ENCODE results near the gene GLUL.

The GLUL gene

DNA sequence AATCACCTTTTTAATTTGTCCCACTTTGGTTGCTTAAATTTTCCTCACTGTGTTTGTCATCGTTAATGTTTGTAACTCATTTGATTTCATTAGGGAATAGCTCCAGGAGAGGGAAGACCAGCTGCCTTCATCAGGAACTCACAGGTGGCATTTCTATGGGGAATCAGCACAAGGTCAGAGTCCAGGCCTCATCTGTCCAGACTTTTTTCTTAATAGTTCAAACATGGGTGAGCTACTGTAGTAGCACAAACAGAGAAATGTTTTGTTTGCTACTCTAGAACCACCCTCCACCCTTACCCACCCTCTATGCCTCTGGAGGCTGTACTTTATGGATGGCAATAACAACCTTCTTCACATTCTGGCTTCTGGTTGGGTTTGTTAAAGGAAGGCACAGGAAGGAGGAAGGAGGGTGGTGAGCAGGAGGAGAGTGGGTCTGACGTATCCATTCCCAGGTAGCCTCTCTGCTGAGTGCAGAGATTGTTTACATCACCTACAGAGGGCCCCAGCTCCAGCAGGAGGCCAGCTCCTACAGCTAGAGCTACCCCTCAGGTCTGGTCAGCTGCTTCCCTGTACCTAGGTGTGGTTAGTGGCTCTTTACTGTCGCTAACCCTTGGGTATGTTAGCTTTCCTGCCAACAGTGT, 17.0 kb upstream of the GLUL start:
- TF ChIP-seq, protein P1, sequence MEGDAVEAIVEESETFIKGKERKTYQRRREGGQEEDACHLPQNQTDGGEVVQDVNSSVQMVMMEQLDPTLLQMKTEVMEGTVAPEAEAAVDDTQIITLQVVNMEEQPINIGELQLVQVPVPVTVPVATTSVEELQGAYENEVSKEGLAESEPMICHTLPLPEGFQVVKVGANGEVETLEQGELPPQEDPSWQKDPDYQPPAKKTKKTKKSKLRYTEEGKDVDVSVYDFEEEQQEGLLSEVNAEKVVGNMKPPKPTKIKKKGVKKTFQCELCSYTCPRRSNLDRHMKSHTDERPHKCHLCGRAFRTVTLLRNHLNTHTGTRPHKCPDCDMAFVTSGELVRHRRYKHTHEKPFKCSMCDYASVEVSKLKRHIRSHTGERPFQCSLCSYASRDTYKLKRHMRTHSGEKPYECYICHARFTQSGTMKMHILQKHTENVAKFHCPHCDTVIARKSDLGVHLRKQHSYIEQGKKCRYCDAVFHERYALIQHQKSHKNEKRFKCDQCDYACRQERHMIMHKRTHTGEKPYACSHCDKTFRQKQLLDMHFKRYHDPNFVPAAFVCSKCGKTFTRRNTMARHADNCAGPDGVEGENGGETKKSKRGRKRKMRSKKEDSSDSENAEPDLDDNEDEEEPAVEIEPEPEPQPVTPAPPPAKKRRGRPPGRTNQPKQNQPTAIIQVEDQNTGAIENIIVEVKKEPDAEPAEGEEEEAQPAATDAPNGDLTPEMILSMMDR (conservative IDR thresholded peaks at IDR 0.05; ENCODE audit: low read depth, low read length) = no peak
- no peak for DNase-seq (ENCODE audit: low read depth)
- no peak overlapping the region for H3K4me3 ChIP-seq (ENCODE audit: low read length)

DNA sequence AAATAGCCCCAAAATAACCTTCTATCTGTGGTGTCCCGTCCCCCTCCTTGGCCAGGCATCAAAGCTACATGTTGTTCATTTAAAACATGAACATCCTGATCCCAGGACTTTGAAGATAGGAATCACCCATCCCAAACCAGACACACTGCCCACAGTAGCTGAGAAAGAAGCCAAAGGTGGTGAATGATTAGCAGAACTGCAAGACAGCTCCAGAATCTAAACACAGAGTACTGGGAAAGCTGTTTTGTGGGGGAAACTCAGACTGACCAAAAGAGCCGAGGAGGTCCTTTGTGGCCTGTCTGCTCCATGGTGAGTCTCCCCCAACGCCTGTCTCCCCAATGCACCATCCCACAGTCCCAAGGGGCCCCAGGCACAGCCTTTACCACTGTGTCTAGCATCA, 16.1 kb upstream of the GLUL start:
- TF ChIP-seq, protein P1 (conservative IDR thresholded peaks at IDR 0.05; ENCODE audit: low read depth, low read length) = no peak
- DNase-seq (ENCODE audit: low read depth) = no peak
- no peak overlapping the region for H3K4me3 ChIP-seq (ENCODE audit: low read length)

DNA sequence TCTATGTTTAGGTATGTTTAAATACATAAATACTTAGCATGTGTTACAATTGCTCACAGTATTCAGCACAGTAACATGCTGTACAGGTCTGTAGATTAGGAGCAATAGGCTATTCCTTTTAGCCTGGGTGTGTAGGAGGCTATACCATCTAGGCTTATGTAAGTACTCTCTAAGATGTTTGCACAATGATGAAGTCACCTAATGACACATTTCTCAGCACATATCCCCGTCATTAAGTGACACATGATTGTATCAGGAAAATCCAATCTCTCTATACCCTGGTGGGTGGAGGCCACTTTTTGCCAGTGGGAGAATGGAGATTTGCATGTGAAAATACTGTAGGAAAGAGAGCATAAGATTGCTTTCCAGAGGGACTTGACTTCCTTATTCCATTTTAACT, 14.4 kb upstream of the GLUL start:
- no peak for DNase-seq (ENCODE audit: low read depth)
- H3K4me3 ChIP-seq (ENCODE audit: low read length) = no peak overlapping the region
- TF ChIP-seq, protein P1 (conservative IDR thresholded peaks at IDR 0.05; ENCODE audit: low read depth, low read length) = no peak

DNA sequence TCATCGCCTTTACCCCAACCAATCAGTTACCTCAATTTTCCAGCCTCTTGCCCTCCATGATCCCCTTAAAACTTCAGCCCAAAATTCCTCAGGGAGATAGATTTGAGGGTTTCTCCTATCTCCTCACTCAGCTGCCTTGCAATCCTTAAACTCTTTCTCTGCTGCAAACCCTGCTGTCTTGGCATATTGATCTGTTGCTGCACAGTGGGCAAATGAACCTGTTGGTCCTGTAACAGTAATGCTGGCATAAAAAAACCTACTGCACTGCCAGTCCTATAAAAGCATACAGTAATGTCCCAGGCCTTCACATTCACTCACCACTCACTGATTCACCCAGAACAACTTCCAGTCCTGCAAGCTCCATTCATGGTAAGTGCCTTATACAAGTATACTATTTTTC, 14.0 kb upstream of the GLUL start:
- no peak for DNase-seq (ENCODE audit: low read depth)
- no peak overlapping the region for H3K4me3 ChIP-seq (ENCODE audit: low read length)
- TF ChIP-seq, protein P1 (conservative IDR thresholded peaks at IDR 0.05; ENCODE audit: low read depth, low read length) = no peak

DNA sequence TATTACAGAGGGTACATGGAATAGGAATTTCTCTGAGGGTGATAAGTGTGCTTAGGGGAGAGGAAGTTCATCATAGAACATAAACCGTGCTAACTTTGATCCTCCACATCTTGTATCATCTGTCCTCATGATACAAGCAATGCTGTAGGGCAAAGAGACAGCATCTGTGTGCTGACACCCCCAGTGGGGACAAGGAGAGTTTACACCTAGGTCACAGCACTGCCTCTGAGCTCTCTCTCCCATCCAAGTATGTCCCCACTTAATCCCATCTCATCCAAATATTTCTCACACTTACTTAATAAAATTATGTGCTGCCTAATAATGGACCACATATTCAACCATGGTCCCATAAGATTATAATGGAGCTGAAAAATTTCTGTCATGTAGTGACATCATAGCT, 13.2 kb upstream of the GLUL start:
- no peak for DNase-seq (ENCODE audit: low read depth)
- TF ChIP-seq, protein P1 (conservative IDR thresholded peaks at IDR 0.05; ENCODE audit: low read depth, low read length) = peak; percentile 19

DNA sequence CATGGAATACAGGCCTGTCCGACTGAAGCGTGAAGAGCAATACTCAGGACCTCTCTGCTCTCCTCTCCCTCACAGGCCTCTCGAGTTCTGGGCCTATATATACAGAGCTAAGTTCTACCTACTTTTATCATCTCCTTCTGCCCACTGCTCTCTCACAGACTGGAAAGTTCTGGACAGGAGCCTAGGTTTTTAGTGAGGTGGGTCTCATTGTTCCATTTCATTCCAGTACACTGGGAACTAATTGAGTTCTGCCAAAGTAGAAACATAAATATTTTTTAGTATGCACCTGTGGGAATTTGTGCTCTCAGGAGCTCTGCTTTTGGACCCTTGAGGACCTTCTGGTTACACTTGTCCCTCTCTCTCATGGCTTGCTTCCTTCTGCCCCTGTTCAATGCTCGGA, 9.0 kb upstream of the GLUL start, which contains the start of gene TEDDM1:
Gene TEDDM1 (minus strand): TSS at position 101 of the 400 bp plus-strand sequence. CDS start 182 bp downstream, outside the sequence.
- TF ChIP-seq, protein P1 (conservative IDR thresholded peaks at IDR 0.05; ENCODE audit: low read depth, low read length) = no peak
- DNase-seq (ENCODE audit: low read depth) = no peak
- no peak within 1 kb of the TSS for H3K4me3 ChIP-seq (ENCODE audit: low read length)

More for the DNA sequence above, 13.2 kb upstream of the GLUL start:
- no peak overlapping the region for H3K4me3 ChIP-seq (ENCODE audit: low read length)

DNA sequence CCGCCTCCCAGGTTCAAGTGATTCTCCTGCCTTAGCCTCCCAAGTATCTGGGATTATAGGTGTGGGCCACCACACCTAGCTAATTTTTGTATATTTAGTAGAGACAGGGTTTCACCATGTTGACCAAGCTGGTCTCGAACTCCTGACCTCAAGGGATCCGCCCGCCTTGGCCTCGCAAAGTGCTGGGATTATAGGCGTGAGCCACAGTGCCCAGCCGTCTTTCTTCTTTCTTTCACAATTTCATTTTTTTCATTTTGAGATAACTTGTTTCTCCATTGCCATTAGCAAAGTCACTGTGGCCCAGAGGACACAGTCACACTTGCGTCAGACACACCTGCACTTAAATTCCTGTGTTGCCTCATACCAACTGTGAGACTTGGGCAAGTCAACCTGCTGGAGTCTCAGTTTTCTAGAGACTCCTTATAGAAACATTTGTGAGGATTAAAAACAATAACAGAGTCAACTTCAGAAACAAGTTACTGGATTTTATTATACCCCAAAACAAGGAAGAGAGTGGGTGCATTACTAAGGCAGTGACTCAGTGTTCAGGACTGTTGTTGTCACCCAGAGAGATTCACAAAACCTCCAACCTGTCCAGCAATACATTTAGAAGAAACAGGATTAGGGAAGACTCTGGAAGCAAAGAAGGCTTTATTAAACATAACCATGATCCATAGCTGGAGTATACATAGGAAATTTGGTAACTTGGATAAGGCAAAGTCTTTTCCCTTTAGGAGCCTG, 6.2 kb upstream of the GLUL start:
- no peak overlapping the region for H3K4me3 ChIP-seq (ENCODE audit: low read length)
- no peak for DNase-seq (ENCODE audit: low read depth)
- TF ChIP-seq, protein P1 (conservative IDR thresholded peaks at IDR 0.05; ENCODE audit: low read depth, low read length) = no peak
